CD4-positive, alpha-beta T cell treated with Interleukin-15 for 1 hour (primary cell): ENCODE results near the gene LRRFIP1.
A peak's percentile ranks its signal among the peaks of the same experiment; 100 is the strongest.
"Not testable (repeated sequence)": the region's sequence is repeated elsewhere in the genome, so short reads cannot be mapped to it uniquely, and the experiment has no call there.

ENCODE experiments used
- DNase-seq: peaks from one replicate; pipeline ENCODE4 v3.0.0-alpha.2; 2020

The LRRFIP1 gene

GRCh38 chr2:237732070-237732469 is 104.7 kb downstream of the LRRFIP1 start:
- no peak for DNase-seq

GRCh38 chr2:237732790-237733381 is 105.5 kb downstream of the LRRFIP1 start:
- DNase-seq = no peak

- no peak for DNase-seq
Measured at GRCh38 chr2:237733677-237734300, 106.4 kb downstream of the LRRFIP1 start.

- DNase-seq = no peak
Measured at GRCh38 chr2:237734905-237735623, 107.7 kb downstream of the LRRFIP1 start.

GRCh38 chr2:237735798-237736197 is 108.4 kb downstream of the LRRFIP1 start:
- no peak for DNase-seq

- DNase-seq = no peak
Measured at GRCh38 chr2:237736783-237737182, 109.4 kb downstream of the LRRFIP1 start.

GRCh38 chr2:237737196-237737865 is 109.9 kb downstream of the LRRFIP1 start:
- DNase-seq = no peak

GRCh38 chr2:237738255-237738654 is 110.9 kb downstream of the LRRFIP1 start:
- no peak for DNase-seq

GRCh38 chr2:237739101-237739500 is 111.7 kb downstream of the LRRFIP1 start:
- no peak for DNase-seq

GRCh38 chr2:237742191-237742590 is 114.8 kb downstream of the LRRFIP1 start:
- no peak for DNase-seq

- no peak for DNase-seq
Measured at GRCh38 chr2:237742614-237743013, 115.2 kb downstream of the LRRFIP1 start.

- no peak for DNase-seq
Measured at GRCh38 chr2:237743024-237743423, 115.6 kb downstream of the LRRFIP1 start.

GRCh38 chr2:237743561-237744269 is 116.3 kb downstream of the LRRFIP1 start:
- DNase-seq = no peak

GRCh38 chr2:237744270-237744612 is 116.9 kb downstream of the LRRFIP1 start:
- no peak for DNase-seq

GRCh38 chr2:237744613-237745249 is 117.3 kb downstream of the LRRFIP1 start:
- DNase-seq = peak; percentile 68

GRCh38 chr2:237745250-237745613 is 117.8 kb downstream of the LRRFIP1 start:
- DNase-seq = no peak

- no peak for DNase-seq
Measured at GRCh38 chr2:237746302-237747080, 119.1 kb downstream of the LRRFIP1 start.

GRCh38 chr2:237747189-237747588 is 119.8 kb downstream of the LRRFIP1 start:
- no peak for DNase-seq

GRCh38 chr2:237749002-237749401 is 121.6 kb downstream of the LRRFIP1 start:
- DNase-seq = no peak

- no peak for DNase-seq
Measured at GRCh38 chr2:237749961-237750360, 122.6 kb downstream of the LRRFIP1 start.

GRCh38 chr2:237750441-237750840 is 123.1 kb downstream of the LRRFIP1 start:
- DNase-seq = not testable (repeated sequence)

GRCh38 chr2:237752761-237753165 is 125.4 kb downstream of the LRRFIP1 start:
- no peak for DNase-seq
